Naive thymus-derived CD4-positive, alpha-beta T cell (primary cell): ENCODE data around the gene PRSS8. TPM values are rescaled to one million over a fixed set of nuclear protein-coding genes. Genes with fewer than 3 reads are reported as not detected.

ENCODE experiments used
- ATAC-seq: fragments of 150-1000 bp; cut with Tn5 transposase; 2 replicates; pipeline ENCODE4 v1.10.0; 2021; ENCODE audit warnings: mild to moderate bottlenecking, moderate library complexity
- CTCF ChIA-PET: fragments of 350-600 bp; sonication (Branson Sonifier 250); formaldehyde crosslinking; loops from one replicate; lab custom pipeline; 2021; ENCODE audit warnings: antibody characterized with exemption; lab: Charles Lee
- POLR2A ChIA-PET: fragments of 350-600 bp; sonication (Branson Sonifier 250); formaldehyde crosslinking; loops from one replicate; lab custom pipeline; 2021; ENCODE audit warnings: antibody characterized with exemption, inconsistent platforms; lab: Charles Lee
- DNase-seq, 9 donors: peaks; one replicate each; pipeline versions ENCODE4 v3.0.0 to v3.0.0-alpha.2; 2020 to 2022; ENCODE audit warnings: mixed read lengths in 1 of 9
- H3K27ac ChIP-seq: one replicate; pipeline ENCODE4 v1.7.0; 2013; ENCODE audit warnings: mild to moderate bottlenecking, low read depth, low read length, moderate library complexity
- H3K27me3 ChIP-seq, 2 donors: one replicate each; pipeline ENCODE4 v1.7.0; 2013; ENCODE audit warnings: low read length in 2 of 2, mild to moderate bottlenecking in 2 of 2, moderate library complexity in 2 of 2; ENCODE audit not compliant: control insufficient read depth in 2 of 2, insufficient read depth in 2 of 2
- H3K36me3 ChIP-seq, 3 experiments: 1 replicate in 2 of 3; 2 replicates in 1 of 3; pipeline ENCODE4 v1.7.0; 2013; ENCODE audit warnings: low read length in 3 of 3, mild to moderate bottlenecking in 3 of 3, moderate library complexity in 1 of 3; ENCODE audit not compliant: insufficient read depth in 3 of 3, control insufficient read depth in 2 of 3
- H3K4me1 ChIP-seq, 2 donors: one replicate each; pipeline ENCODE4 v1.7.0; 2013; ENCODE audit warnings: low read length in 2 of 2, mild to moderate bottlenecking in 2 of 2, moderate library complexity in 1 of 2; ENCODE audit not compliant: control insufficient read depth in 2 of 2, insufficient read depth in 2 of 2
- H3K4me3 ChIP-seq: 2 replicates; pipeline ENCODE4 v1.7.0; 2013; ENCODE audit warnings: mild to moderate bottlenecking, low read length
- H3K9me3 ChIP-seq, 3 experiments: 1 replicate in 2 of 3; 2 replicates in 1 of 3; pipeline ENCODE4 v1.7.0; 2013; ENCODE audit warnings: low read length in 3 of 3; ENCODE audit not compliant: control insufficient read depth in 2 of 3
- H3K27ac Mint-ChIP-seq, 9 donors: one replicate each; pipeline ENCODE4 v1.8.0; 2020 to 2022; ENCODE audit warnings: mixed read lengths in 9 of 9, mild to moderate bottlenecking in 8 of 9, moderate library complexity in 5 of 9, inconsistent platforms in 2 of 9
- H3K27me3 Mint-ChIP-seq, 5 donors: one replicate each; pipeline ENCODE4 v1.8.0; 2021 to 2022; ENCODE audit warnings: mixed read lengths in 5 of 5, mild to moderate bottlenecking in 1 of 5
- H3K36me3 Mint-ChIP-seq, 5 donors: one replicate each; pipeline ENCODE4 v1.8.0; 2020 to 2022; ENCODE audit warnings: mixed read lengths in 5 of 5, mild to moderate bottlenecking in 3 of 5, inconsistent platforms in 1 of 5
- H3K4me1 Mint-ChIP-seq, 7 donors: one replicate each; pipeline ENCODE4 v1.8.0; 2020 to 2022; ENCODE audit warnings: mixed read lengths in 7 of 7, mild to moderate bottlenecking in 3 of 7, inconsistent platforms in 1 of 7
- H3K4me3 Mint-ChIP-seq, 10 donors: one replicate each; pipeline ENCODE4 v1.8.0; 2020 to 2022; ENCODE audit warnings: mild to moderate bottlenecking in 10 of 10, mixed read lengths in 10 of 10, moderate library complexity in 6 of 10, inconsistent platforms in 2 of 10
- H3K9me3 Mint-ChIP-seq, 11 donors: one replicate each; pipeline ENCODE4 v1.8.0; 2020 to 2022; ENCODE audit warnings: mixed read lengths in 11 of 11, mild to moderate bottlenecking in 4 of 11, inconsistent platforms in 1 of 11, moderate library complexity in 1 of 11
- intact Hi-C, 2 donors: fragments of 100-400 bp; cut with micrococcal nuclease; formaldehyde crosslinking; loops; one replicate each; pipeline ENCODE4 v1.15.1; 2023
- polyA plus RNA-seq, 2 donors: library from polyadenylated mRNA; unstranded; fragments of 300-500 nt; fragmentation: Illumina TruSeq; gene quantifications; one replicate each; pipeline ENCODE4 v1.2.3, GENCODE V29; 2021
- total RNA-seq, 6 experiments: library from RNA in 5 of 6; stranded (reverse) in 5 of 6; gene quantifications; 1 replicate in 5 of 6; 2 replicates in 1 of 6; pipeline ENCODE4 v1.2.3 and lab custom pipeline; 2021 to 2026

PRSS8 gene
- not detected for total RNA-seq
- polyA plus RNA-seq = not detected
- total RNA-seq (lab: John Stamatoyannopoulos, UW) = not detected

GRCh38 chr16:31135535-31136286 lies at the start of gene PRSS8:
TSS of gene PRSS8 (minus strand) at chr16:31135727. CDS start at chr16:31135498, 229 bp downstream.
- Mint-ChIP-seq H3K27me3 (no peaks in the 10 kb centered on the region), H3K4me1 (peaks cover 0 to 7% (median 0%) of the 10 kb centered on the region in 7 donors), H3K36me3 (peaks cover 0 to 1% (median under 1%) of the 10 kb centered on the region in 5 donors), H3K4me3 (no peak within 1 kb of the TSS), H3K9me3 (peaks cover 0 to 1% (median 0%) of the 10 kb centered on the region in 11 donors), H3K27ac (peak within 1 kb of the TSS in 3 of 9 donors; percentile 3 to 24 (median 18))
- H3K27ac ChIP-seq = no peak within 1 kb of the TSS
- ATAC-seq = no peak
- CTCF ChIA-PET = no interaction called here
- DNase-seq = no peak
- POLR2A ChIA-PET = interaction anchor here (1.1 to 1.2 kb wide), 2 partner anchors 15 to 18 kb away, joined by 5 read pairs; partner anchors contain the start of gene KAT8
- no peaks in the 10 kb centered on the region for H3K4me1 ChIP-seq
- H3K9me3 ChIP-seq = no peaks in the 10 kb centered on the region
- intact Hi-C loops = no loop called here
- H3K36me3 ChIP-seq = peaks cover 0 to 30% (median 0%) of the 10 kb centered on the region in 3 experiments
- H3K27me3 ChIP-seq = no peaks in the 10 kb centered on the region
- H3K4me3 ChIP-seq = no peak within 1 kb of the TSS

- no peak for ATAC-seq
- Mint-ChIP-seq H3K4me3 (peak overlapping the region; percentile 26 to 92 (median 70)), H3K4me1 (peaks cover 76 to 91% (median 86%) of the 10 kb centered on the region in 7 donors), H3K36me3 (peaks cover 36 to 81% (median 75%) of the 10 kb centered on the region in 5 donors), H3K9me3 (peaks cover 0 to 20% (median 0%) of the 10 kb centered on the region in 11 donors), H3K27ac (peak overlapping the region in 7 of 9 donors; percentile 60 to 86 (median 70)), H3K27me3 (peaks cover 0 to 2% (median 0%) of the 10 kb centered on the region in 5 donors)
- no peak for DNase-seq
- no peaks in the 10 kb centered on the region for H3K9me3 ChIP-seq
- intact Hi-C loops = loop anchor here in 1 of 2 donors (10.0 kb wide), 1 partner anchor 530 kb away; a partner anchor contains a TSS
- ChIA-PET CTCF (no interaction called here), POLR2A (interaction anchor here (0.9 to 4.8 kb wide), 4 partner anchors 11 to 438 kb away, joined by 4 to 35 read pairs (median 14); partner anchors contain the start of gene PYCARD)
- H3K36me3 ChIP-seq = peaks cover 58 to 85% (median 65%) of the 10 kb centered on the region in 3 experiments
- H3K27me3 ChIP-seq = no peaks in the 10 kb centered on the region
- no peak overlapping the region for H3K27ac ChIP-seq
- H3K4me3 ChIP-seq = no peak overlapping the region
- peaks cover 52 to 68% of the 10 kb centered on the region in 2 donors for H3K4me1 ChIP-seq
These were observed 49.4 kb upstream of the PRSS8 start for GRCh38 chr16:31184888-31185287.

- peaks cover 29 to 73% (median 67%) of the 10 kb centered on the region in 5 donors for H3K36me3 Mint-ChIP-seq
- DNase-seq = no peak
- H3K4me3 Mint-ChIP-seq = peak overlapping the region; percentile 92 to 99 (median 96)
- Histone ChIP-seq H3K36me3 (peaks cover 47 to 78% (median 53%) of the 10 kb centered on the region in 3 experiments), H3K4me1 (peaks cover 56 to 66% of the 10 kb centered on the region in 2 donors), H3K27ac (peak overlapping the region; percentile 30), H3K4me3 (peak overlapping the region; percentile 76), H3K27me3 (no peaks in the 10 kb centered on the region), H3K9me3 (no peaks in the 10 kb centered on the region)
- H3K27ac Mint-ChIP-seq = peak overlapping the region; percentile 2 to 98 (median 79)
- no peak for ATAC-seq
- H3K27me3 Mint-ChIP-seq = peaks cover 0 to 3% (median 0%) of the 10 kb centered on the region in 5 donors
- ChIA-PET POLR2A (interaction anchor here (0.6 to 4.8 kb wide), 7 partner anchors 12 to 525 kb away, joined by 3 to 35 read pairs (median 6); partner anchors contain the start of genes BCKDK, KAT8 and PYCARD), CTCF (no interaction called here)
- intact Hi-C loops = loop anchor here (1.0 to 10.0 kb wide), 2 partner anchors 8 to 531 kb away; a partner anchor contains a TSS
- peaks cover 68 to 85% (median 80%) of the 10 kb centered on the region in 7 donors for H3K4me1 Mint-ChIP-seq
- peaks cover 0 to 19% (median 0%) of the 10 kb centered on the region in 11 donors for H3K9me3 Mint-ChIP-seq
These were observed 48.2 kb upstream of the PRSS8 start for GRCh38 chr16:31183432-31184428.

GRCh38 chr16:31182391-31182790 lies 46.9 kb upstream of the PRSS8 start:
- Mint-ChIP-seq H3K27me3 (peaks cover 0 to 3% (median 0%) of the 10 kb centered on the region in 5 donors), H3K9me3 (peaks cover 0 to 19% (median 0%) of the 10 kb centered on the region in 11 donors), H3K27ac (peak overlapping the region; percentile 68 to 100 (median 96)), H3K4me1 (peaks cover 67 to 84% (median 73%) of the 10 kb centered on the region in 7 donors), H3K4me3 (peak overlapping the region; percentile 92 to 99 (median 96)), H3K36me3 (peaks cover 29 to 62% (median 57%) of the 10 kb centered on the region in 5 donors)
- DNase-seq (no peak), ATAC-seq (no peak)
- Histone ChIP-seq H3K27ac (peak overlapping the region; percentile 30), H3K4me3 (peak overlapping the region; percentile 76), H3K4me1 (peaks cover 65% of the 10 kb centered on the region in 2 donors), H3K36me3 (peaks cover 33 to 65% (median 40%) of the 10 kb centered on the region in 3 experiments), H3K9me3 (no peaks in the 10 kb centered on the region), H3K27me3 (no peaks in the 10 kb centered on the region)
- intact Hi-C loops = loop anchor here in 1 of 2 donors (10.0 kb wide), 1 partner anchor 532 kb away; a partner anchor contains a TSS
- POLR2A ChIA-PET = interaction anchor here (0.7 to 4.8 kb wide), 9 partner anchors 13 to 276 kb away, joined by 3 to 35 read pairs (median 4); partner anchors contain the start of genes KAT8 and PYCARD
- CTCF ChIA-PET = interaction anchor here (0.7 kb wide), 1 partner anchor 39 kb away, joined by 3 read pairs; no protein-coding TSS in a partner anchor

GRCh38 chr16:31181102-31181830 lies 45.7 kb upstream of the PRSS8 start:
- CTCF ChIA-PET = interaction anchor here (0.8 to 4.3 kb wide), 2 partner anchors 38 to 107 kb away, joined by 3 to 27 read pairs; partner anchors contain the start of genes ZNF646 and ZNF668
- peaks cover 21 to 54% (median 47%) of the 10 kb centered on the region in 5 donors for H3K36me3 Mint-ChIP-seq
- H3K27ac Mint-ChIP-seq = peak overlapping the region; percentile 96 to 100 (median 99)

More at GRCh38 chr16:31181102-31181830, 45.7 kb upstream of the PRSS8 start:
- intact Hi-C loops = loop anchor here (2.0 to 10.0 kb wide), 5 partner anchors 86 to 688 kb away; partner anchors contain the start of genes FBRS (in 1 of the 2), SRCAP (in 1 of the 2) and VKORC1 (in 1 of the 2)
- Histone ChIP-seq H3K4me3 (peak overlapping the region; percentile 76), H3K36me3 (peaks cover 23 to 54% (median 29%) of the 10 kb centered on the region in 3 experiments), H3K27me3 (no peaks in the 10 kb centered on the region), H3K27ac (peak overlapping the region; percentile 90), H3K4me1 (peaks cover 65 to 67% of the 10 kb centered on the region in 2 donors), H3K9me3 (no peaks in the 10 kb centered on the region)
- POLR2A ChIA-PET = interaction anchor here (0.6 to 6.3 kb wide), 23 partner anchors 8 to 688 kb away, joined by 3 to 183 read pairs (median 6); partner anchors contain the start of genes BCKDK, FBXL19, KAT8 and PRR14
- Mint-ChIP-seq H3K27me3 (peaks cover 0 to 3% (median 0%) of the 10 kb centered on the region in 5 donors), H3K9me3 (peaks cover 0 to 17% (median 0%) of the 10 kb centered on the region in 11 donors), H3K4me1 (peaks cover 61 to 84% (median 70%) of the 10 kb centered on the region in 7 donors), H3K4me3 (peak overlapping the region; percentile 92 to 99 (median 96))
- DNase-seq (peak in 1 of 9 donors; percentile 54), ATAC-seq (no peak)
